Esophagus muscularis mucosa (tissue), 3 donors: ENCODE measurements around the gene MICB.

Experiments
- CTCF ChIP-seq, 3 experiments: fragments of 200-600 bp in 2 of 3; fragments of 450-650 bp in 1 of 3; sonication (generic) in 2 of 3; IDR thresholded peaks; one replicate each; pipeline ENCODE4 v1.5.1; 2017 to 2019; ENCODE audit warnings: antibody characterized with exemption in 3 of 3, mild to moderate bottlenecking in 2 of 3, moderate library complexity in 1 of 3
- POLR2A ChIP-seq: fragments of 450-650 bp; IDR thresholded peaks from one replicate; pipeline ENCODE4 v1.6.1; 2017; ENCODE audit warnings: antibody characterized with exemption, moderate library complexity, mild to moderate bottlenecking, low read depth

GRCh38 chr6:31465185-31465536, 32.8 kb upstream of the MICB start:
- TF ChIP-seq CTCF (IDR thresholded peaks at IDR 0.05) (no peak), POLR2A (no peak)
